ENCODE data around the gene TASP1. TPM values are rescaled to one million over a fixed set of nuclear protein-coding genes. Genes with fewer than 3 reads are reported as not detected.

Gene TASP1
- total and polyA plus RNA-seq, 2 donors = 19.9 to 23.3 TPM

DNA sequence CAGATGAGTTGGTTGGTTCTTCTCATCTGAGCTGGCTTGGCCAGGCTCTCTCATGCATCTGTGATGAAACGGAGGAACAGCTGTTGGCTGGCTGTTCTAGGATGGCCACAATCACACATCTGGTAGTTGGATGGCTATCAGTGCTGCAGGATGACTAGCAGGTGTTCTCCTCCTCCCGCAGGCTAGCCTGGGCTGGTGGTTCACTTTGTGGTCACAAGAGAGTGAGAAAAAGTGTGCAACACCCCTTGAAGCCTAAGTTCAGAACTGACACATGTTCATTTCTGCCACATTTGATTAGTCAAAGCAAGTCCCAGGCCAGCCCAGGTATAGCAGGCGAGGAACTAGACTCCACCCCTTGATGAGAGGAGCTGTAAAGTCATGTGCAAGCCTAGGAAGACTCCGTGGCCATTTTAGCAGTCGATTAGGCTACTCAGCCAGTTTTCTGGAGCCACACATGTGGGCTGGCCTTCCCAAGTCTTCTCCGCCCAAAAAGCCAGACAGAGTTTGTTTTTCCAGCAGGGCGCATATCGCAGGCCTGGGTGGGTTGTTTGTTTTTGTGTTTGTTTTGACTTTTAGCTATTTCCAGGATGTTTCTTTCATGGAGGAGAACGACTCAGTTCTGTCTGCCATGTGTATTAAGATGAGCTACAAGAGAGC, 296.9 kb downstream of the TASP1 start:
- Histone ChIP-seq H3K4me3 (ENCODE audit: low read length in 2 of 2) (no peak overlapping the region), H3K27me3 (ENCODE audit: control insufficient read depth in 2 of 2, insufficient read depth in 1 of 2, low read length in 1 of 2) (no peaks in the 10 kb centered on the region), H3K27ac (ENCODE audit: low read depth in 1 of 2, low read length in 1 of 2) (no peak overlapping the region), H3K9me3 (ENCODE audit: control insufficient read depth in 2 of 2, insufficient read depth in 1 of 2, low read length in 1 of 2) (peaks cover 0 to 14% of the 10 kb centered on the region in 2 donors), H3K4me1 (ENCODE audit: control insufficient read depth in 2 of 2, insufficient read depth in 2 of 2, low read length in 2 of 2) (peaks cover 9 to 27% of the 10 kb centered on the region in 2 donors), H3K36me3 (ENCODE audit: control insufficient read depth in 2 of 2, insufficient read depth in 2 of 2, low read length in 1 of 2) (no peaks in the 10 kb centered on the region)
- peak in 4 of 9 donors; percentile 14 to 66 (median 18) for DNase-seq (ENCODE audit: low read depth in 6 of 9, low spot score in 9 of 9)
- WGBS = 65% methylated on average over 9 of the region's 9 CpGs

DNA sequence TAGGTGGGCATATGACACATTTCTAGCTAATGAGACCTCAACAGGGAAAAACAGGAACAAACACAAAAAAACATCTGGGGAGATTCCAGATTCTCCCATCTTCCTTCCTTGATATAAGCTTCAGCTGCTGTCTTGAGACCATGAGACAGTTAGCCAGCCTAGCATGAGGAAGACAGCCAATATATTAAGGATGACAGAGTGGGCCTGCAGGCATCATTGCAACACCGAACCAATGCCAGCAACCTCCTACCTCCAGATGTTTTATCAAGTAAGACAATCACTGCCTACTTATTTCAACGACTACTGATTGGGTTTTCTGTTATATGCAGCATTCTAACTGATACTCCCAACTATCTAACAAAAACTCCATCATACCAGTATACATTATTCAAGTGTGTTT, 298.6 kb downstream of the TASP1 start:
- no peaks in the 10 kb centered on the region for H3K36me3 ChIP-seq (ENCODE audit: control insufficient read depth in 2 of 2, insufficient read depth in 2 of 2, low read length in 1 of 2)
- H3K4me3 ChIP-seq (ENCODE audit: low read length in 2 of 2) = no peak overlapping the region
- peaks cover 0 to 16% of the 10 kb centered on the region in 2 donors for H3K9me3 ChIP-seq (ENCODE audit: control insufficient read depth in 2 of 2, insufficient read depth in 1 of 2, low read length in 1 of 2)
- H3K27ac ChIP-seq (ENCODE audit: low read depth in 1 of 2, low read length in 1 of 2) = no peak overlapping the region
- no peaks in the 10 kb centered on the region for H3K27me3 ChIP-seq (ENCODE audit: control insufficient read depth in 2 of 2, insufficient read depth in 1 of 2, low read length in 1 of 2)
- DNase-seq (ENCODE audit: low read depth in 6 of 9, low spot score in 9 of 9) = no peak
- 94% methylated on average over 2 of the region's 2 CpGs for WGBS
- H3K4me1 ChIP-seq (ENCODE audit: control insufficient read depth in 2 of 2, insufficient read depth in 2 of 2, low read length in 2 of 2) = peaks cover 9 to 27% of the 10 kb centered on the region in 2 donors

Other genes starting within 250 kb of the TASP1 start
- 15.2 TPM for gene ESF1, start 146.0 kb upstream of the TASP1 start, total RNA-seq
- 12.0 TPM for gene ESF1, start 146.0 kb upstream of the TASP1 start, polyA plus RNA-seq
- gene NDUFAF5, start 146.1 kb upstream of the TASP1 start, total RNA-seq = 24.9 TPM
- gene NDUFAF5, start 146.1 kb upstream of the TASP1 start, polyA plus RNA-seq = 42.8 TPM

All from thymus (tissue), 11 donors.